ENCODE measurements around the gene ZNF778.

ZNF778 gene

DNA sequence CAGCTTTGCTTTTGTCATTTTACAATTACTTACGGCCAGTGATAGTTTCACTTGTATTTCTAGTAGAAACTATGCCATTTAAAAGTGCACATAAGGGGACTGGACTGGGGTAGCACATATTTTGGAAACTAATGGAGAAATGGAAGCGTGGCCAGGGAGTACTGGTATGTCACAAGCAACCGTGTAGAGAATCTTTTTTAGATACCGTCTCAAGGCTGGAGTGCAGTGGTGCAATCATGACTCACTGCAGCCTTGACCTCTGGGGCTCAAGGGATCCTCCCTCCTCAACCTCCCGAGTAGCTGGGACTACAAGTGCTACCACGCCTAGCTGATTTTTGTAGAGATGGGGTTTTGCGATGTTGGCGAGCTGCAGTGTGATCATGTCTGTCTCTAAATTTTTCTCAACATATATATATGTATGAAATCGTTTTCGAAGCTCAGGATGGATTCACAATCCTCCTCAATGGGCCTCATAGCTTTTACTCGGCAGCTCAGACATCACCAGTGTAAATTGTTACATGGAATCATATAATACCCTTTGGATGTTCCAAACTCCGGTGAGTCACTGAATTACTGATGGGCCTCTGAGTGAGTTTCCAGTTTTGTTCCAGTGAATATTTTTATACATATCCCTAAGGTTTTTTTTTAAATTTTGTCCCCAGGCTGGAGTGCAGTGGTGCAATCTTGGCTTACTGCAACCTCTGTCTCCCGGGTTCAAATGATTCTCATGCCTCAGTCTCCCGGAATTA, 51.7 kb downstream of the ZNF778 start:
- DNase-seq (ENCODE audit: low read depth): no peak
- TF ChIP-seq, protein P1, sequence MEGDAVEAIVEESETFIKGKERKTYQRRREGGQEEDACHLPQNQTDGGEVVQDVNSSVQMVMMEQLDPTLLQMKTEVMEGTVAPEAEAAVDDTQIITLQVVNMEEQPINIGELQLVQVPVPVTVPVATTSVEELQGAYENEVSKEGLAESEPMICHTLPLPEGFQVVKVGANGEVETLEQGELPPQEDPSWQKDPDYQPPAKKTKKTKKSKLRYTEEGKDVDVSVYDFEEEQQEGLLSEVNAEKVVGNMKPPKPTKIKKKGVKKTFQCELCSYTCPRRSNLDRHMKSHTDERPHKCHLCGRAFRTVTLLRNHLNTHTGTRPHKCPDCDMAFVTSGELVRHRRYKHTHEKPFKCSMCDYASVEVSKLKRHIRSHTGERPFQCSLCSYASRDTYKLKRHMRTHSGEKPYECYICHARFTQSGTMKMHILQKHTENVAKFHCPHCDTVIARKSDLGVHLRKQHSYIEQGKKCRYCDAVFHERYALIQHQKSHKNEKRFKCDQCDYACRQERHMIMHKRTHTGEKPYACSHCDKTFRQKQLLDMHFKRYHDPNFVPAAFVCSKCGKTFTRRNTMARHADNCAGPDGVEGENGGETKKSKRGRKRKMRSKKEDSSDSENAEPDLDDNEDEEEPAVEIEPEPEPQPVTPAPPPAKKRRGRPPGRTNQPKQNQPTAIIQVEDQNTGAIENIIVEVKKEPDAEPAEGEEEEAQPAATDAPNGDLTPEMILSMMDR (IDR thresholded peaks at IDR 0.05; ENCODE audit: control insufficient read depth, insufficient read depth, low read depth, low read length, missing control alignments): no peak
- H3K4me3 ChIP-seq (ENCODE audit: control insufficient read depth, low read depth, low read length): no peak overlapping the region

DNA sequence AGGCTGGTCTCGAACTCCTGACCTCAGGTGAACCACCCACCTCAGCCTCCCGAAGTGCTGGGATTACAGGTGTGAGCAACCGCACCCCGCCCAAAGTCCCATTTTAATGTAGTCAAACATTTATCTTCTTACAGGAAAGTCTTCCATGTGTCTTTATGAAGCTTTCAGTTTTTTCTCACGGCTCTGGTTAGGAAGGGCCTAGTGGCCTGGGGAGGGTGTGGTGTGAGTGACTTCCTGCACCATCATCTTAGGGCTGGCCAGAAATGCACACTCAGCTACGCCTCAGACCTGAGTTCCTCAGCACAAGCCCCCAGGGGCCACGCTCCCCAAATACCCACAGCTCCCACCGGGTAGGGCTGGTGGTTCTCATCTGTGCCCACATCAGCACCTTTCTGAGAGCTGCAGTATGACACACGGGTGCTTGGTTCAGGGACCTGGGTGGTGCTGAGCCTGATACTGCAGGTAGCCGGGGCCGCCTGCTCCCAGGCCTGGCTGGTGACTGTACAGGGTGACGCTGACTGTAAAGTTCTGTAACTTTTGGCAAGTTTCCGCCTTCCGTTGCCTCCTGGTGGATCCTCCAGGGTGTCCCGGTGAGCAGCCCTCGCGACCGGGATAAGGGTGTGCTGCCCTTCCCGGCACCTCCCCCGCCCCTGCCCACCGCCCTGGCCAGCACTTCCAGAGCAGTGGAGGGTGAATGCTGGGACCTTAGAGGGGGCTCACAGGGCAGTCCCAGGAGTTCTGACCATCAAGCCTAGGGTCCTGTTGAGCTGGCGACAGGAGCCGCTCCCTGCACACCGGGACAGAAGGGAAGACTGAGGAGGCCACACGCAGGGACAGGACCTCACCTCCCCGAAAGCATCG, 52.5 kb downstream of the ZNF778 start:
- no peak for DNase-seq (ENCODE audit: low read depth)
- no peak overlapping the region for H3K4me3 ChIP-seq (ENCODE audit: control insufficient read depth, low read depth, low read length)

DNA sequence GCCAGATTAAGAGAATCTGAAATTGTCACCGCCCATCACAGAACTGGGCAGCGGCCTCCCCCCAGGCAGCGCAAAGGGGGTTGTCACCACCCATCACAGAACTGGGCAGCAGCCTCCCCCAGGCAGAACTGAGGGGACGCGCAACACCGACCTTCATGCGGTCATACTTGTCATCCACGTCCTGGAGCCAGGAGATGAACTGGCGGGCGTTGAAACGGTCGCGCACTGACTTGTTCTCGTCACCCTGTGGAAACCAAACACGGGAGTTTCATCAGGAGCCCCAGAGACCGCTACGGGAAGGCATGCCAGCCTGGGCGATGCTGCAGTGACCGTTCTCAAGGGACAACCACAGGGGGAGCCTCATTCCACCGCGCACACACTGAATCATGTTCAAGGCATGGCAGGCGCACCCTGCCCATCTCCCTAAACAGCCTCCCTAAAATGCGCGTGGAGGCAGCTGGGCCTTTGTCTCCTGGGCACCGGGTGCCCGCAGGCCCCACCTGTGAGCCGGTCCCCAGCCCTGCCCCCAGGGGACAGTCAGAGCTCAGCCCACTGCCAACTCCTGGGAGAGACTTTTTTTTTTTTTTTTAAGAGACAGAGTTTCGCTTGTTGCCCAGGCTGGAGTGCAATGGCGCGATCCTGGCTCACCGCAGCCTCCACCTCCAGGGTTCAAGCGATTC, 53.3 kb downstream of the ZNF778 start:
- TF ChIP-seq, protein P1 (IDR thresholded peaks at IDR 0.05; ENCODE audit: control insufficient read depth, insufficient read depth, low read depth, low read length, missing control alignments): no peak
- DNase-seq (ENCODE audit: low read depth): no peak
- H3K4me3 ChIP-seq (ENCODE audit: control insufficient read depth, low read depth, low read length): no peak overlapping the region

More for the DNA sequence above, 52.5 kb downstream of the ZNF778 start:
- TF ChIP-seq, protein P1 (IDR thresholded peaks at IDR 0.05; ENCODE audit: control insufficient read depth, insufficient read depth, low read depth, low read length, missing control alignments): no peak

DNA sequence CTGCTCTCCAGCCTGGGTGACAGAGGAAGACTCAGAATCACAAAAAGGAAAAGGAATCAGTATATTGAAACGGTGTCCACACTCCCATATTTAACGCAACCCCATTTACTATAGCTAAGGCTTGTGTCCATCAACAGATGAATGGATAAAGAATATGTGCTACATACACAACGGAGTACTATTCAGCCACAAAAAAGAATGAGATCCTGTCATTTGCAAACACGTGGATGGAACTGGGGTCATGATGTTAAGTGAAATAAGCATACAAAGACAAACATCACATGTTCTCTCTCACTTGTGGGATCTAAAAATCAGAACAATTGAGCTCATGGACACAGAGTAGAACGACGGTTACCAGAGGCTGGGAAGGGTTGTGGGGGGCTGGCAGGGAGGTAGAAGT, 55.1 kb downstream of the ZNF778 start:
- TF ChIP-seq, protein P1 (IDR thresholded peaks at IDR 0.05; ENCODE audit: control insufficient read depth, insufficient read depth, low read depth, low read length, missing control alignments): no peak
- DNase-seq (ENCODE audit: low read depth): no peak
- H3K4me3 ChIP-seq (ENCODE audit: control insufficient read depth, low read depth, low read length): no peak overlapping the region

DNA sequence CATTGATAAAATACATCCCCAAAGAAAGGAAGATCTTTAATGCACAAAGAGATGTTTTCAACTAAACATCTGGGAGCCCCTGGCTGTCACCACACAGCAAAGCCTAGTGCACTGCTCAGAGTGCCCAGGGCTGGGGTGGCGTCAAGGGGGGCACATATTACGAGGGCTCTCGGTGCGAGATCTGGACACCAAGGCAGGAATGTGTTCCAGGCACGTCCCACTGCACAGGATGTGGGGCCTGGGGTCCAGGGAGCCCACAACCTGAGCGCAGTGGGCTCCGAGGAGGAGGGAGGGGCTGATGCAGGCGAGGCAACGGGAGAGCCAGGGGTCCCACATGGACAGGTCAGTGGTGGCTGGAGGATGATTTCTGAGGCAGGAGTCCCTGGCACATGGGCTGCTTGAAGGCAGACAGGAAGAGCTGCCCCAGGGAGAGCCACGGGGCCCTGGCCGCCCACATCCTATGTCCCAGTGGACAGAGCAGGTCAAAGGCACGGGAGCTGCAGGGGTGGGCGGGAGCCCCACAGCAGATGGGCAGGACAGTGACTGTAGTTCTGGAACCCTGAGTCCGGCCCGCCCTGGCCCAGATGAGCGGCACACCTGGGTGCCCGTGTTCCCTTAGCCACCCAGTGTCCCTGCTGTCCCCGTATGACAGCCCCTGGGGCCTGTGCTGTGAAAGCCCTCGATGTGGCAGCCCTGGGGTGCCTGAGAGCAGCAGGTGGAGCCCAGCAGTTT, 56.4 kb downstream of the ZNF778 start:
- no peak overlapping the region for H3K4me3 ChIP-seq (ENCODE audit: control insufficient read depth, low read depth, low read length)
- TF ChIP-seq, protein P1 (IDR thresholded peaks at IDR 0.05; ENCODE audit: control insufficient read depth, insufficient read depth, low read depth, low read length, missing control alignments): no peak
- no peak for DNase-seq (ENCODE audit: low read depth)

Measured in AG09309 (cell line).